Ovary (tissue), 3 donors: ENCODE results near the gene MAPK6.

Source experiments
- CTCF ChIP-seq, 3 donors: fragments of 450-650 bp in 2 of 3; fragments of 200-600 bp in 1 of 3; IDR thresholded peaks; one replicate each; pipeline versions ENCODE4 v1.5.1 to v1.8.0; 2016 to 2022; ENCODE audit warnings: antibody characterized with exemption in 3 of 3, mild to moderate bottlenecking in 1 of 3
- EP300 ChIP-seq: sonication (generic); formaldehyde crosslinking; IDR thresholded peaks from one replicate; pipeline ENCODE4 v1.6.1; 2017; ENCODE audit warnings: antibody characterized with exemption
- POLR2A ChIP-seq: fragments of 450-650 bp; IDR thresholded peaks from one replicate; pipeline ENCODE4 v1.6.1; 2017; ENCODE audit warnings: antibody characterized with exemption, mild to moderate bottlenecking, moderate library complexity
- donor health status: DM: no; HTN: no; CAD: no.

GRCh38 chr15:51992953-51993352 lies 26.1 kb upstream of the MAPK6 start:
- TF ChIP-seq CTCF (IDR thresholded peaks at IDR 0.05) (no peak), POLR2A (no peak), EP300 (no peak)
